ENCODE measurements around the gene FBXO42.

DNA sequence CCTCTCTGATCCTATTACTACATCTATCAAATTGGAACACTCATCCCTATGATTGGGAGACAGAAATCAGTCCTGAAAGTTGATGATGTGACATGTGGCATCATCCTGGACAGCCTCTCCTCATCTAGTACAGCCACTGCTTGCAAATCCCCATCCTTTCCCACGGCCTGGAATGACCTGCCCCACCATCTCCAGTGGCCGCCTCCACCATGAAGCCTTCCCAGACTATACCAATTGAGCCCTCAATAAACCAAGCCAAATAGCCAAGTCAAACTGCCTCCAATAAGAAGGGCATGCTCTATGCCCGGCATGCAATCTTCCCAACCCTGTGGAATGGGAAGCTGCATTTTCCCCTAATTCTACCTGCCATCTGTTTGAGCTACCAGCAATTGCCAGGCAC is 139.3 kb downstream of the FBXO42 start:
- TF ChIP-seq, protein P1, sequence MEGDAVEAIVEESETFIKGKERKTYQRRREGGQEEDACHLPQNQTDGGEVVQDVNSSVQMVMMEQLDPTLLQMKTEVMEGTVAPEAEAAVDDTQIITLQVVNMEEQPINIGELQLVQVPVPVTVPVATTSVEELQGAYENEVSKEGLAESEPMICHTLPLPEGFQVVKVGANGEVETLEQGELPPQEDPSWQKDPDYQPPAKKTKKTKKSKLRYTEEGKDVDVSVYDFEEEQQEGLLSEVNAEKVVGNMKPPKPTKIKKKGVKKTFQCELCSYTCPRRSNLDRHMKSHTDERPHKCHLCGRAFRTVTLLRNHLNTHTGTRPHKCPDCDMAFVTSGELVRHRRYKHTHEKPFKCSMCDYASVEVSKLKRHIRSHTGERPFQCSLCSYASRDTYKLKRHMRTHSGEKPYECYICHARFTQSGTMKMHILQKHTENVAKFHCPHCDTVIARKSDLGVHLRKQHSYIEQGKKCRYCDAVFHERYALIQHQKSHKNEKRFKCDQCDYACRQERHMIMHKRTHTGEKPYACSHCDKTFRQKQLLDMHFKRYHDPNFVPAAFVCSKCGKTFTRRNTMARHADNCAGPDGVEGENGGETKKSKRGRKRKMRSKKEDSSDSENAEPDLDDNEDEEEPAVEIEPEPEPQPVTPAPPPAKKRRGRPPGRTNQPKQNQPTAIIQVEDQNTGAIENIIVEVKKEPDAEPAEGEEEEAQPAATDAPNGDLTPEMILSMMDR (IDR thresholded peaks at IDR 0.05), result no peak
- TF ChIP-seq POLR2A (IDR thresholded peaks at IDR 0.05), result no peak
- TF ChIP-seq POLR2AphosphoS5 (IDR thresholded peaks at IDR 0.05), result no peak

Measured in breast epithelium (tissue), 3 donors.